HG03175 (cell line): ENCODE results near the gene ABCB6.

Source experiments
- ATAC-seq: cut with Tn5 transposase; IDR thresholded peaks from one replicate; pipeline ENCODE4 v1.9.1; 2021; ENCODE audit warnings: mild to moderate bottlenecking, moderate library complexity; ENCODE audit not compliant: unreplicated experiment

ABCB6 gene

DNA sequence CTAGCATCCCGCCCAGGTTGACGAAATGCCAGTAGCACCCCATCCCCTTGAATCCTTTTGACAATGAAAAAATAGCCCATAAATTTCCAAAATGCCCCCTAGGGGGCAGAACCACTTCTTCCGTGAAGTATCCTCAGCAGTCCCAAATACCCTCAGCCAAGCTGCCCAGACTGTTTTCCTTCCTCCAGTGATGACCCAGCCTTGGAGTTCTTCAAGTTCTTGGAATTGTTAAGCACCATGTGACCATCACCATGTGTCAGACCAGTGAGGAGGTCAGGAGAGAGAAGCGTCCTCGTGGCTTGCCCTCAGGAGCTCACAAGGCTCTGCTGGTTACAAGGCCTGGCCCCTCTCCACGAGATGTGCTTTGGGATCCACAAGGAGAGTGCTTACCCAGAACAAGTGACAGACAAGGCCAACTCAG, 47.5 kb downstream of the ABCB6 start:
- ATAC-seq = no peak

DNA sequence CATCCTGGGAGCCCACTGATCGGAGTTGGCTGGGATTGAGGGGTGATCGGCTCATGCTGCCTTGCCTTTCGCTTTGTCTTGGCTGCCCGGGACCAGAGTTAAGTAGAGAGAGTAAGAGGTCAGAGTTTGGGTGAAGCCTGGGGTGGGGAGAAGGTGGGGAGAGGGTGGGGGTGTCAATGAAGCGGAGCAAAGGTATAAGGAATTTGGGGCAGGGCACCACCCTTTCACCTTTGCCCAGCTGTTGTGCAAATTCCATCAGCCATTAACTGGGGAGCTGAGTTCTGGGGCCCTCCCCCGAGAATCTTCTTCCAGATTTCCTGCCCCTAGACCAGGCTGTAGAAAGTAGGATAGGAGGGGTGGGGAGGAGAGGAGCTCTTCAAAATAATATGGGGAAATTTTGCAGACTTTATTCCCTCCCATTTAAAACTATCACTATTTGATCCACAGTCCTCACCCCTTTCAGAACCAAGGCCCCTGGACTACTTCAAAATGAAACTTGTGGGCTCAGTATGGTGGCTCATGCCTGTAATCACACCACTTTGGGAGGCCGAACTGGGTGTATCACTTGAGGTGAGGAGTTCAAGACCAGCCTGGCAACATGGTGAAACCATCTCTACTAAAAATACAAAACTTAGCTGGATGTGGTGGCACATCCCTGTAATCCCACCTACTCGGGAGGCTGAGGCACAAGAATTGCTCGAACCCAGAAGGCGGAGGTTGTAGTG, 48.7 kb downstream of the ABCB6 start, which contains the start of gene SLC23A3:
SLC23A3 (minus strand) TSS at position 100 of the 725 bp plus-strand sequence; CDS start at position 55, 45 bp downstream.
- no peak for ATAC-seq

DNA sequence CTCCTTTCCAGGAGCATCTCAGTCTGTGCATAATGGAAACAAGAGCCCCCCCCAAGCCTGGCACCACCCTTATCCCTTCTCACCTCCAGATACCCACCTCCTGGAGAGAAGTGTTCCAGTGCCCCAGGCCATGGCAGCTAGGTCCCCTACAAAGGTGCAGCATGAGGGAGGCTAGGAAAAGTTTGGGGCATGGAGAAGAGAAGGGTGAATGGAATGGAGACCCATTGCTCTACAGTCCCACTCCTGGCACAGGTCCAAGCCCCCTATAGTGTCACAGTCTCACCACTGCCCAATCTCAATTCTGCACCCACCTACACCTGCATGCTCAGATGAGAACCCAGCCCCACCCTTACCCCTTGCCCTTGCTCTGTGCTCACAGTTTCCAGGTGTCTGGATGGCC, 49.8 kb downstream of the ABCB6 start:
- no peak for ATAC-seq

DNA sequence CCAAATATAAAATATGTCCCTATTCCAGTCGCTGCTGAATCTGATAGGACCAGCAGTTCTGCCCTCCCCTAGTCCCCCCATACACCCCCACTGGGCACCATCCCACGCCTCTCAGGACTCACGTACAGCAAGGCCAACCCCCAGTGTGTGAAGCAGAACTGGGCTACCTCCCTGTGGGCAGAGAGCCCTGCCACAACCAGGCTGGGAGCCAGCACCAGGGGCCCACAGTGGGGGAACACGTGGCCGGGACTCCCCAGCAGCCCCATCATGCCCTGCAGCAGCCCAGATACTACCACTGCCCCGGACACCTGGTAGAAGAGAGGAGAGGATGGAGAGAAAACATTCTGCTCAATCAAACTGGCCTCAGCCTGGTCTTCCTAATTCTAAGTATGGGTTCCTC, 50.2 kb downstream of the ABCB6 start:
- ATAC-seq = no peak

DNA sequence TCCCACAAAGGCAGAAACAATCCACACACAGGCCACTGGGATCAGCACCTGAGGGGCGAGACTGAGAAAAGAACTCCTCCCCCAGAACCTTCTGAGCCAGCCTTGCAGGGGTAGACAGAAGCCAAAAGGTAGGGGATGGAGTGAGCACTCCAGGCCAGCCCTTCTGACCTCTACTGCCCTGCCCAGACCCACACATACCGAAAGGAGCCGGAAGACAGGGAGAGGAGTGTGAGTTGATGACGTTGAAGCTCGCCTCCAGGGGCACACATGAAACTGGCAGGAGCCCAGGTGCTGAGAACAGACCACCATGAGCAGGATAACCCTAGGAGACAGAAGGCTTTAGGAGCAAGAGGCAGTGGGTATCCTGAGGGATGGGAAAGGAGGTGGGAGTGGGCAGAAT, 50.8 kb downstream of the ABCB6 start:
- no peak for ATAC-seq

DNA sequence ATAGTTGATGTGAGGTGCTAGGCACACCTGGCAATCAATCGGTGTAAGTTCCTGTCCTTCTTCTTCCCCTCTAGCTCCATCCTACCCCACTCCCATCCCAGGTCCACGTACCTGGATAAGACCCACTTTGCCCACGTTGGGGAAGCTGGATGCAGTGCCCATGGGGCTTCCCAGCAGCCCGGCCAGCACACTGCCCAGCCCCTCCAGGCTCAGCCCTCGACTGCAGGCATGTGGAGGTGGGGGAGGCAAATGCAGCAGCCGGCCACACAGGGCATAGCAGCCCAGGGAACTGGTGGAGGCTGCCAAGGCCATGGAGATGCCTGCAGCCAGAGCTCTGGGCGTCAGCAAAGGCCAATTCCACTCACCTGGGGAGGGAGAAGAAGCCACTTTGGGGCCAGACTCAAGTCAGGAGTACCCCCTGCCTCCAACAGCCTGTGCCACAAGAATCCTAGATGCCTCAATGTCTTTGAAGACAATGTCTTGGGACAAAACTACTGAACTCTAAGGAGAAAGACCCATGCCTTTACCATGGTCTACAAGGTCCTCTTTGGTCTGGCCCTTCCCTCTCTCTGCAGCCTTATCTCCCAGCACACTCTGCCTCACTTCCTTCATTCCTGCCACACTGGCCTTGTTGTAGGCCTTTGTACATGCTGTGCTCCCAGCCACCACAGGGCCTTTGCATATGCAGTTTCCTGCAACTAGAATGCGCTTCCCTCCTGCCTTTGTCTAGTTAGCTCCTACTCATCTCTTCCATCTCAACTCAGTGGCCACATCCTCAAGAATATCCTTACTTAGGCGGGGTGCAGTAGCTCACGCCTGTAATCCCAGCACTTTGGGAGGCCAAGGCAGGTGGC, 53.5 kb downstream of the ABCB6 start:
- ATAC-seq = no peak

DNA sequence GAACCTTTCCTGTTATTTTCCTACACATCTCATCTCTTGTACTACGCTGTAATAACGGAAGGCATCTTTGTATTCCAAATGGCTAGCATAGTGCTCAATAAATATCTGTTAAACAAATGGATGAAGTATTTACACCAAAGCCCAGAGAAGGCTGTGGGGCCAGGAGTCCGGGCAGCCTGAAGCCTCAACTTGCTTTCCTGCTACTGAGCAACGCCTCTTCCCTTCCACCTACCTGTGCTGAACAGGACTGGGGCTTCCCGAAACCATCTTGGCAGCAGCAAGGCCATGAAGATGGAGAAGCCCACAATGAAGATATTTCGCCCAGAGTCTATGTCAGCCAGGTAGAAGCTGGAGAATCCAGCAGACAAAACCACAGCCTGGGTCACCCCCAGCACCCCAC, 55.6 kb downstream of the ABCB6 start:
- ATAC-seq = no peak

DNA sequence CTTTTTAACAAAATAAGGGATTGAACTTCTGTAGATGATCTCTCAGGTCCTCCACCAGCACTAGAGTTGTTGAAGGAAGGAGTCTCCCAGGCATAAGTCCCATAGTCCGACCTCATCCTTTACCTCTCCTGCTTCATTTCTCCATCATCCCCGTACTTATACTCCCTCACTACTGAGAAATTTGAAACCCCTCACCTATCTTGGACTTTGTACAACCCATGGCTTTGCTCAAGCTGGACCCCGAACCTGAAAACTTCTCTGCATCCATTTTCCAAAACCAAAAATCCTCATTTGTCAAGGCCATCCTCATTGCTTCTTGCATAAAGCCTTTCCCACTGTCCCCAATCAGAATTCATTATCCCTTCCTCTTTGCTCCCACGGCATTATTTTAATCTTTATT, 57.7 kb downstream of the ABCB6 start:
- ATAC-seq = no peak

DNA sequence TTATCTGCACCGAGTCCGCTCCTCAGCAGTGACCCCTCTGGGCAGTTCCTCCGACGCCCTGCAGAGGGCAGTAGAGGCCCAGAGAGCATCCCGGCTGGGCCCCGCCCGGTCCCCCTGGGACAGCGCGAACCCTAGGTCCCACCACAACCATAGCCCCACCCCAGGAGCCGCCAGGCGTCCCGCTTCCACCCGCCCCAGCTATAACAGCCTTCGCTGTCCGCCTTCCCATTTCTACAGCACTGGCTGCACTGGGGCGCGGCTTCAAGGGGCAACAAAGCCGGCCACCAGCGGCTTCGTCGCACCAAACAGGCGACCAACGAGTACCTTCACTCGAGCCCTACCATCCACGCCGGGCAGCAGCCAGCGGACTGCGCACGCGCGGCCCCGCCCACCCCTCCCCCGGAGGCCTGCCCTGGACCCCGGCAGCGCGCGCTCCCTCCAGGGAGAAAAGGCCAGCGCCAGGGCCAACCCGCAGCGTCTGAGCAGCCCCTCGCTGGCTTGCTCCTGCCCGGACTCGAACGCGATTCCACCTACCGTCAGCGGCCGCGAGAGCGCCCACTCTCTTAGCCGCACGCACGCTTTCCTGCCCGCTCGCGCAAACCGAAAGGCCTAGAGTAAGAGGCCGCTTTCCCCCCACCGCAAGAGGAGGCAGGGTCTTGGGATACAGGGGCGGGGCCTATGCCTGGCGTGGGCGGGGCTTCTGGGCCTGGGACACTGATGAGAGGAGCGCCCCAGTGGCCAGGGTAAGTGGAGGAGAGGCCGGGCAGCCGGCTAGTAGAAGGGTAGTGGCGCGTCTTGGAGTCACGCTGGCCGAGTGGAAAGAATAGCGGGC, 58.4 kb downstream of the ABCB6 start, which contains the start of gene NHEJ1:
NHEJ1 (minus strand) TSS at position 630 of the 832 bp plus-strand sequence. CDS start 2,453 bp downstream, outside the sequence.
- ATAC-seq = peak; percentile 85
